ENCODE measurements around the gene PCNT. TPM values are rescaled to one million over a fixed set of nuclear protein-coding genes. Genes with fewer than 3 reads are reported as not detected.
A peak's percentile ranks its signal among the peaks of the same experiment; 100 is the strongest.

The PCNT gene
- polyA plus RNA-seq, 3 donors, result 35.1 to 40.1 (median 35.7) TPM

GRCh38 chr21:46352164-46352515, 28.2 kb downstream of the PCNT start:
- DNase-seq (ENCODE audit: extremely low read depth in 1 of 11, low read depth in 9 of 11, low spot score in 4 of 11), result no peak

GRCh38 chr21:46352913-46353312, 29.0 kb downstream of the PCNT start:
- no peak for DNase-seq (ENCODE audit: extremely low read depth in 1 of 11, low read depth in 9 of 11, low spot score in 4 of 11)

- no peak for DNase-seq (ENCODE audit: extremely low read depth in 1 of 11, low read depth in 9 of 11, low spot score in 4 of 11)
Measured at GRCh38 chr21:46354046-46354445, 30.1 kb downstream of the PCNT start.

DNA sequence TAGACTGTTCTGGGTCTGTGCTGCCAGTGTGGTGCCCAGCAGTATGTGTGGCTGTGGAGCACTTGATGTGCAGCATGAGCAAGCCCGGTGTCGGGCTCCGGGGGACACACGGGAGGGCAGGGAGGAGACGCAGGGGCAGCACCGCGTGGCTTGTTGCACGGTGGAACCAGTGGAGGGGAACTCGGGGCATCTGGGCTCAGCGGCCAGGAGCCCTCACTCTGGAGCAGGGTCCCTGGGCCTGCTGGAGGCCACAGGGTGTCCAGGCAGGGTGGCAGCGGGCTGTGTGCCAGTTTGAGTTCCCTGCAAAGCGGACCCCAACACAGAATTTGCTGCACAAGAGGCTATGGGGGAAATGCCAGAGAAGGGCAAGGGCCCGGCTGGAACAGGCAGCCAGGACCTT, 30.6 kb downstream of the PCNT start:
- no peak for DNase-seq (ENCODE audit: extremely low read depth in 1 of 11, low read depth in 9 of 11, low spot score in 4 of 11)

DNA sequence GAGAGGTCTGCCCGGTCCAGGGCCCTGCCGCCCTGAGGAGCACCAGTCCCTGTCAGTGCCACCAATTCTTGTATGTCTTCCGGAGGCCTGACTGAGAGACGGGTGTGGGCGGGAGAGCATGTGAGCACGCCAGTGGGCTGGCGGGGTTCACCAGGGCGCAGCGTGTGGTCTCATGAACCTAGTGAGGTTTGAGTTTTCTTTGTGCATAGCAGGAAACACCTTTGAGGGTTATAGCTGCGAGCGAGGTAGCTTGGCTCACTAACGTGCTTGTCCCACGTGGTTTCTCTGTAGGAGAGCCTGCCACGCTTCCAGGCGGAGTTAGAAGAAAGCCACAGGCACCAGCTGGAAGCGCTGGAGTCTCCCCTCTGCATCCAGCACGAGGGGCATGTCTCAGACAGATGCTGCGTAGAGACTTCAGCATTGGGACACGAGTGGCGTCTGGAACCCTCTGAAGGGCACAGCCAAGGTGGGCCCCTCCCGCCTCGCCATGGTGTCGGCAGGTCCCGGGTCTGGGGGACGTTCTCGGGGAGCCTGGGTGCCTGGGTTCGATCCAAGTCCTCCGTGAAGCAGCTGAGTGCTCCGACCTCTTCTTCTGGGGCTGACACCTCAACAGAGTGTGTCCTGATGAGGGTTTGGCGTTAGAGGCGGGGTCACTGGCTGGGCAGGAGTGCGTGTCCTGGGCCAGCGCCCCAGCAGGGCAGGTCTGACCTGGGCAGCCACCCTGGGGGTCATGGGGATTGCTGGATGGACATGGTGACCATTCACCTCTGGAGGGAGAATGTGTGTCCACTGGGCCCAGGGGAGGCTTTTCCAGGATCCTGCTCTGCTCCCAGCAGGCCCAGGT, 31.4 kb downstream of the PCNT start:
- no peak for DNase-seq (ENCODE audit: extremely low read depth in 1 of 11, low read depth in 9 of 11, low spot score in 4 of 11)

GRCh38 chr21:46356005-46356338, 32.0 kb downstream of the PCNT start:
- DNase-seq (ENCODE audit: extremely low read depth in 1 of 11, low read depth in 9 of 11, low spot score in 4 of 11), result no peak

GRCh38 chr21:46356494-46357334, 32.8 kb downstream of the PCNT start:
- DNase-seq (ENCODE audit: extremely low read depth in 1 of 11, low read depth in 9 of 11, low spot score in 4 of 11), result no peak

DNA sequence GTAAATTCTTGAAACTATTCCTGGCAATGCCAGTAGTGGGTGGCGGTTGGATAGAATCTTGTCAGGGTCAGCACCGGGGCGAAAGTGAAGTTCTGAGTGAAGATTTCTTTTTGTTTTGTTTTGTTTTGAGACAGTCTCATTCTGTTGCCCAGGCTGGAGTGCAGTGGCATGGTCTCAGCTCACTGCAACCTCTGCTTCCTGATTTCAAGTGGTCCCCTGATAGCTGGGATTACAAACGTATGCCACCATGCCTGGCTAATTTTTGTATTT, 33.3 kb downstream of the PCNT start:
- no peak for DNase-seq (ENCODE audit: extremely low read depth in 1 of 11, low read depth in 9 of 11, low spot score in 4 of 11)

DNA sequence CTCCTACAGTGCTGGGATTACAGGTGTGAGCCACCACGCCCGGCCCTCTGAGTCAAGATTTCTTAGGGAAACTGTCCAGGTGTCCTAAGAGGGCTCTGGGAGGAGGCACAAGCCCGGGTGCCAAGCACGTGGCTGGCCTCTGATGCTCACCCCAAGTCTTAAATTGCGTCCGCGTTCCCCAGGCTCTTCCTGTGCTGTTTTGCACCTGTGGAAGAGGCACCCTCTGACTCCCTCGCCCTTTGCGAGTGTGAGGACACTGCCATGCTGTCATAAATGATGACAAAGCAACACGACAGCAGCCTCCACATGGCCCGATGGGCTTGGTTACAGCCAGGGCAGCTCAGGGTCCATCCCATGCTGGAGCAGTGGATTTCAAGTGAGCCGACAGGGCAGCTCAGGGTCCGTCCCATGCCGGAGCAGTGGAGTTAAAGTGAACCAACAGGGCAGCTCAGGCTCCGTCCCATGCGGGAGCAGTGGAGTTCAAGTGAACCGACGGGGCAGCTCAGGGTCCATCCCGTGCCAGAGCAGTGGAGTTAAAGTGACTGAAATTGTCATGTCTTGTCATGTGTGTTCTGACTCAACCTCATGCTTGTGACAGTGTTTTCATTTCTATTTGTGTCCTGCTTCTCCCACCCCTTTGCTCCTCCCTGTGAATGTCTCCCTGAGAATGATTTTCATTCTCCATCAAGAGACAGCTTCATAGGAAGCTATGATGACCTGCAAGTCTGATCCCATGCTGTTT, 33.9 kb downstream of the PCNT start:
- no peak for DNase-seq (ENCODE audit: extremely low read depth in 1 of 11, low read depth in 9 of 11, low spot score in 4 of 11)

DNA sequence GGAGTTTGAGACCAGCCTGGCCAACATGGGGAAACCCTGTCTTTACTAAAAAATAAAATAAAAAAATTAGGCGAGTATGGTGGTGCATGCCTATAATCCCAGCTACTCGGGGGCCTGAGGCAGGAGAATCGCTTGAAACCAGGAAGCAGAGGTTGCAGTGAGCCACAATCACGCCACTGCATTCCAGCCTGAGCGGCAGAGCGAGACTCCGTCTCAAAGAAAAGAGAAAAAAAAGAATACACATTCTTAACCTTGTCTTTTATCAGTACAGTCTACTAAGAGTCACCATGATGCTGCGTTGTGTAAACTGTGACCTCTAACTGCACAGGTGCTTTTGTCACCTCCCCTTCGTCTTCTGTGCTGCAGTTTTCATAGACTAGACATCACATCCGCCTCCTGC, 37.2 kb downstream of the PCNT start:
- peak in 1 of 11 donors; percentile 38 for DNase-seq (ENCODE audit: extremely low read depth in 1 of 11, low read depth in 9 of 11, low spot score in 4 of 11)

DNA sequence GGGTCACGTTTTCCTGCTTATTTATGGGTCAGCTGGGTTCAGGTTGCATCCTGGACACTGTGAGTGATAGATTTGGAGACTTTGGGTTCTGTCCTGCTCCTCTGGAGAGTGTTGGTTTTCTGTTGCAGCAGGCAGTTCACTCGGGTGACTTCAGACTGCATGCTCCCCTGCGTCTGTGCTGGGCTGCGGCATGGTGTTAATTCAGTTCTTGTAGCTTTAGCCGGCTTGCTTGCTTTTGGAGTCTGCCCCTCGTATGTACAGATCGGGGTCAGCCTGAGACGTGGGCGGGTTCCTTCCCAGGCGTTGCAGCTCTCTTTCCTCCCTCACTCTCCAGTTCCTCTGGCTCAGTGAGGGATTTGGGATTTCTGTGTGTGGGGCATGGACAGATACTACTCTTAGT, 38.0 kb downstream of the PCNT start:
- peak in 6 of 11 donors; percentile 46 to 65 (median 58) for DNase-seq (ENCODE audit: extremely low read depth in 1 of 11, low read depth in 9 of 11, low spot score in 4 of 11)

- no peak for DNase-seq (ENCODE audit: extremely low read depth in 1 of 11, low read depth in 9 of 11, low spot score in 4 of 11)
Measured at GRCh38 chr21:46362946-46363345, 39.0 kb downstream of the PCNT start.

- no peak for DNase-seq (ENCODE audit: extremely low read depth in 1 of 11, low read depth in 9 of 11, low spot score in 4 of 11)
Measured at GRCh38 chr21:46363698-46364097, 39.7 kb downstream of the PCNT start.

GRCh38 chr21:46366091-46366490, 42.1 kb downstream of the PCNT start:
- no peak for DNase-seq (ENCODE audit: extremely low read depth in 1 of 11, low read depth in 9 of 11, low spot score in 4 of 11)

- no peak for DNase-seq (ENCODE audit: extremely low read depth in 1 of 11, low read depth in 9 of 11, low spot score in 4 of 11)
Measured at GRCh38 chr21:46366561-46366960, 42.6 kb downstream of the PCNT start.

DNA sequence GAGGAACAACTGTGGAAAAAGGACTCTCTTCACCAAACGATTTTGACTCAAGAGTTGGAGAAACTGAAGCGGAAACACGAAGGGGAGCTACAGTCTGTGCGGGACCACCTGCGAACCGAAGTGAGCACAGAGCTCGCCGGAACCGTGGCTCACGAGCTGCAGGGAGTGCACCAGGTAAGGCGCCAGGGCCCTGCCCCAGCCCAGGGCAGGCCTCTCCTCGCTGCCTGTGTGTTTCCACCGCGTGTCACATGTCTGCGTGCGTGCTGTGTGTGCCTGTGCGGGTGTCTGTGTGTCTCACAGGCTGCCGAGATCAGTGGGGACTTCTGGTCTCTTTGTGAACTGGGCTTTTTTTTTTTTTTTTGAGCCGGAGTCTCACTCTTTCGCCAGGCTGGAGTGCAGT, 43.0 kb downstream of the PCNT start:
- DNase-seq (ENCODE audit: extremely low read depth in 1 of 11, low read depth in 9 of 11, low spot score in 4 of 11), result no peak

DNA sequence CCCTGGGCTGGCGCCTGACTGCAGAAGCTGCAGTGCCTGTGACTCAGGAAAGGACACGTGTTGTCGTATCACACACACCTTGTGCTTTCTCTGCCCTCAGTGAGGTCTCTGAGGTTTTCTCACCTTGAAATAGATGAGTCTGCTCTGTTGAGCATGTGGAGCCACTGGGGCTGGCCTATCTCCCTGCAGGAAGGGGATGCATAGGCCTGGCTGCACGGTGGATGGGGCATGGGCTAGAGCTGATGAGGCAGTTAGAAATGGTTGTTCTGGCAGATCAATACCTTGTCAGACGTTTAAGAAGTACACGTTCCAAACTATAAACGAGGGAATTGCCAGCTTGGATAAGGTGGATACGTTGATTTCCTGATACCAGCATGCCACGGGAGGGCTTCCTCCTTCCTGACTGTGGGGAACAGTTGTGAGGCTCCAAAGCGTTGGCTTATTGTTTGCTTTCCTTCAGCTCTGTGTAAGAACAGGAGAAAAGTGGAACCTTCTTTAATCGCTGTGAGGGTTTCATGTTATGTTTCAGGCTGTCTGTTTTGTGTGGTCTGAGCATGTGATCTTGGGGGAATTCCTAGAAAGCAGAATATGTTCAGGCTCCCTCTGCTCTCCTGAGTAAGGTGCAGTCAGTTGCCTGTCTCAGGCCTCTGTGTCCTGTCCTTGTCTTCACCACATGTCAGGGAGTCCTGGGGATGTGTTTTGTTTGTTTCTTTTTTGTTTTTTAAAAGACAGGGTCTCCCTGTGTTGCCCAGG, 44.8 kb downstream of the PCNT start:
- no peak for DNase-seq (ENCODE audit: extremely low read depth in 1 of 11, low read depth in 9 of 11, low spot score in 4 of 11)

DNA sequence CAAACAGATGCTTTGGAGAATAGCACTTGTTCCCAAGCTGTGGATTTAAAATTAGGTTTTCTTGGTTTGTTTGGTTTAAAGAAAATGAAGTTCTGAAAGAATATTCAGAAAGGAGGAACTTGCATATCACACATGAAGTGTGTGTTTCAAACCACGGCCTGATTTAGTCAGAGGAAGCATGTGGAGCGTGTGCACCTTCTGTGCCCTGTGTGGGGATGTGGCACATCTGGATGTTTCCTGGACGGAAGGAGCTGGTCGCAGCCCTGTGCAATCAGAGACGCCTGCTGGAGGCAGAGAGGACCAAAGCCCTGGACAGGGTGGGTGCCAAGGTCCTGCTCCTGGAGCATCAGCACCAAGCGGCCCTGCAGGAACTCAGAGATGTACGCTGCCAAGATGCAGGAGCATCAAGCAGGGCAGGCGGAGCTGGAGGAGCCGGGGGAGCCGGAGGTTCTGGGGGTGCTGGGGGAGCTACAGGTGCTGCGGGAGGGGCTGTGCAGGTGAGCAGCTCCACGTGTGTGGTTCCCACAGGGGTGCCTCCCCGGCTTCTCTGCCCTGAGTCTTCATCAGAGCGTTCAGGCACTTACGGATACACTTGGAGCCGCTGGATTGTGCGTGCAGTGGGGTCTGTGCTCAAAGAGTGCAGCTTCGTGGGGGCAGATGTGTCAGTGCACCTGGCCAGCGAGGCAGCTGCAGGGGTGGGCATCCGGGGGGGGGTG, 45.7 kb downstream of the PCNT start:
- DNase-seq (ENCODE audit: extremely low read depth in 1 of 11, low read depth in 9 of 11, low spot score in 4 of 11), result no peak
